OCI-LY7 (cell line): ENCODE data around the gene AGK. TPM values are rescaled to one million over a fixed set of nuclear protein-coding genes. Genes with fewer than 3 reads are reported as not detected.

Experiments used
- BruUV-seq: library from RNA; stranded (reverse); fragments of 400-500 nt; replicated peaks from 2 replicates; lab custom pipeline; 2021; lab: Mats Ljungman, UMichigan
- CTCF ChIA-PET: fragments of 300-600 bp; sonication (Branson Sonifier 250); formaldehyde crosslinking; loops from one replicate; lab custom pipeline; 2022; ENCODE audit warnings: antibody characterized with exemption; ENCODE audit not compliant: unreplicated experiment; lab: Charles Lee
- POLR2A ChIA-PET: fragments of 300-600 bp; sonication (Branson Sonifier 250); formaldehyde crosslinking; loops from one replicate; lab custom pipeline; 2022; ENCODE audit warnings: antibody characterized with exemption; lab: Charles Lee
- DNase-seq: peaks from one replicate; pipeline ENCODE4 v3.0.0-alpha.2; 2015; ENCODE audit warnings: low spot score
- H2AFZ ChIP-seq: fragments of 200-600 bp; sonication (generic), shearing (Covaris generic); 2 replicates; pipeline ENCODE4 v1.6.1; 2014; ENCODE audit warnings: mild to moderate bottlenecking, antibody characterized with exemption, low read length, moderate library complexity
- H3K27ac ChIP-seq: fragments of 200-600 bp; sonication (generic); 2 replicates; pipeline ENCODE4 v1.5.1; 2014; ENCODE audit warnings: mixed run types, low read depth, mild to moderate bottlenecking, moderate library complexity, low read length, inconsistent platforms; ENCODE audit not compliant: poor library complexity, severe bottlenecking
- H3K36me3 ChIP-seq: fragments of 200-600 bp; sonication (generic); 2 replicates; pipeline ENCODE4 v1.6.1; 2014; ENCODE audit warnings: mild to moderate bottlenecking, antibody characterized with exemption, low read length, moderate library complexity, mixed read lengths; ENCODE audit not compliant: insufficient read depth
- H3K4me1 ChIP-seq: fragments of 200-600 bp; sonication (generic); 2 replicates; pipeline ENCODE4 v1.5.1; 2014; ENCODE audit warnings: mild to moderate bottlenecking, low read length; ENCODE audit not compliant: insufficient read depth, poor library complexity, severe bottlenecking
- H3K4me2 ChIP-seq: fragments of 200-600 bp; sonication (generic); 2 replicates; pipeline ENCODE4 v1.6.1; 2014; ENCODE audit warnings: mild to moderate bottlenecking, low read length
- H3K4me3 ChIP-seq: fragments of 200-600 bp; sonication (generic); 2 replicates; pipeline ENCODE4 v1.5.1; 2014; ENCODE audit warnings: mild to moderate bottlenecking, low read depth, low read length; ENCODE audit not compliant: poor library complexity, severe bottlenecking
- H3K79me2 ChIP-seq: fragments of 200-600 bp; sonication (generic); 2 replicates; pipeline ENCODE4 v1.6.1; 2016; ENCODE audit warnings: low read depth, mild to moderate bottlenecking, low read length, moderate library complexity, mixed read lengths; ENCODE audit not compliant: insufficient read depth
- H3K9me2 ChIP-seq: fragments of 200-600 bp; sonication (generic); 2 replicates; pipeline ENCODE4 v1.6.1; 2016; ENCODE audit warnings: mild to moderate bottlenecking, low read length, mixed read lengths; ENCODE audit not compliant: insufficient read depth
- H3K9me3 ChIP-seq: fragments of 200-600 bp; sonication (generic); 2 replicates; pipeline ENCODE4 v1.6.1; 2014; ENCODE audit warnings: mild to moderate bottlenecking, mixed run types, low read length, mixed read lengths
- H4K20me1 ChIP-seq: fragments of 200-600 bp; sonication (generic); 2 replicates; pipeline ENCODE4 v1.6.1; 2014; ENCODE audit warnings: mild to moderate bottlenecking, antibody characterized with exemption, low read length, moderate library complexity, mixed read lengths; ENCODE audit not compliant: insufficient read depth
- CTCF ChIP-seq: fragments of 200-600 bp; sonication (generic); conservative IDR thresholded peaks from 2 replicates; pipeline ENCODE4 v1.5.1; 2014; ENCODE audit warnings: mild to moderate bottlenecking, antibody characterized with exemption, low read length, moderate library complexity, mixed read lengths
- EZH2phosphoT487 ChIP-seq: fragments of 200-600 bp; sonication (generic); IDR thresholded peaks from 2 replicates; pipeline ENCODE4 v1.6.1; 2018; ENCODE audit warnings: low read depth, borderline replicate concordance, mild to moderate bottlenecking, mixed run types, antibody characterized with exemption, low read length, moderate library complexity, mixed read lengths
- intact Hi-C: fragments of 100-400 bp; cut with micrococcal nuclease; formaldehyde crosslinking; loops from one replicate; pipeline ENCODE4 v1.10.0; 2022; ENCODE audit not compliant: unreplicated experiment
- total RNA-seq, 2 experiments: library from RNA; depleted of rRNA in 1 of 2; stranded (reverse); fragments of >200 nt in 1 of 2; shearing (Covaris generic) in 1 of 2; gene quantifications; 2 replicates each; pipeline ENCODE4 v1.2.3, GENCODE V29; 2014 to 2022

AGK gene
- total RNA-seq, 2 experiments from 2014 or later = 31.2 to 33.6 TPM

GRCh38 chr7:141664450-141664849 lies 113.2 kb downstream of the AGK start:
- TF ChIP-seq EZH2phosphoT487 (no peak), CTCF (no peak)
- intact Hi-C loops = no loop called here
- no peak overlapping the region for H3K4me3 ChIP-seq
- H3K4me2 ChIP-seq = no peak overlapping the region
- POLR2A ChIA-PET = no interaction called here
- H3K79me2 ChIP-seq = no peaks in the 10 kb centered on the region
- H4K20me1 ChIP-seq = no peaks in the 10 kb centered on the region
- no peak for DNase-seq
- H3K27ac ChIP-seq = no peak overlapping the region
- H3K9me3 ChIP-seq = no peaks in the 10 kb centered on the region
- peaks cover 14% of the 10 kb centered on the region for H3K4me1 ChIP-seq
- CTCF ChIA-PET = no interaction called here
- H3K9me2 ChIP-seq = no peaks in the 10 kb centered on the region
- no peak overlapping the region for H2AFZ ChIP-seq
- no TSS peak for BruUV-seq
- H3K36me3 ChIP-seq = no peaks in the 10 kb centered on the region

GRCh38 chr7:141665208-141666035 lies 114.2 kb downstream of the AGK start:
- no peaks in the 10 kb centered on the region for H3K9me3 ChIP-seq
- H3K4me3 ChIP-seq = no peak overlapping the region
- no peak overlapping the region for H3K27ac ChIP-seq
- no peaks in the 10 kb centered on the region for H3K79me2 ChIP-seq
- TF ChIP-seq EZH2phosphoT487 (no peak), CTCF (no peak)
- CTCF ChIA-PET = no interaction called here
- intact Hi-C loops = no loop called here
- peaks cover 14% of the 10 kb centered on the region for H3K4me1 ChIP-seq
- POLR2A ChIA-PET = no interaction called here
- BruUV-seq = no TSS peak
- H3K36me3 ChIP-seq = no peaks in the 10 kb centered on the region
- no peaks in the 10 kb centered on the region for H4K20me1 ChIP-seq
- no peaks in the 10 kb centered on the region for H3K9me2 ChIP-seq
- DNase-seq = no peak
- no peak overlapping the region for H2AFZ ChIP-seq
- H3K4me2 ChIP-seq = no peak overlapping the region

- Histone ChIP-seq H3K4me1 (peaks cover 14% of the 10 kb centered on the region), H4K20me1 (no peaks in the 10 kb centered on the region), H2AFZ (no peak overlapping the region), H3K4me2 (no peak overlapping the region), H3K9me3 (no peaks in the 10 kb centered on the region), H3K79me2 (no peaks in the 10 kb centered on the region), H3K9me2 (no peaks in the 10 kb centered on the region), H3K27ac (no peak overlapping the region), H3K36me3 (no peaks in the 10 kb centered on the region), H3K4me3 (no peak overlapping the region)
- intact Hi-C loops = no loop called here
- CTCF ChIA-PET = no interaction called here
- POLR2A ChIA-PET = no interaction called here
- TF ChIP-seq CTCF (no peak), EZH2phosphoT487 (no peak)
- no TSS peak for BruUV-seq
- DNase-seq = no peak
Observed at GRCh38 chr7:141666071-141666470, 114.9 kb downstream of the AGK start.
